ENCODE results near the gene HSPB6. TPM values are rescaled to one million over a fixed set of nuclear protein-coding genes. Genes with fewer than 3 reads are reported as not detected.
A peak's percentile ranks its signal among the peaks of the same experiment; 100 is the strongest.

The HSPB6 gene
- total and polyA plus RNA-seq, 3 experiments from 2014 or later = not detected

DNA sequence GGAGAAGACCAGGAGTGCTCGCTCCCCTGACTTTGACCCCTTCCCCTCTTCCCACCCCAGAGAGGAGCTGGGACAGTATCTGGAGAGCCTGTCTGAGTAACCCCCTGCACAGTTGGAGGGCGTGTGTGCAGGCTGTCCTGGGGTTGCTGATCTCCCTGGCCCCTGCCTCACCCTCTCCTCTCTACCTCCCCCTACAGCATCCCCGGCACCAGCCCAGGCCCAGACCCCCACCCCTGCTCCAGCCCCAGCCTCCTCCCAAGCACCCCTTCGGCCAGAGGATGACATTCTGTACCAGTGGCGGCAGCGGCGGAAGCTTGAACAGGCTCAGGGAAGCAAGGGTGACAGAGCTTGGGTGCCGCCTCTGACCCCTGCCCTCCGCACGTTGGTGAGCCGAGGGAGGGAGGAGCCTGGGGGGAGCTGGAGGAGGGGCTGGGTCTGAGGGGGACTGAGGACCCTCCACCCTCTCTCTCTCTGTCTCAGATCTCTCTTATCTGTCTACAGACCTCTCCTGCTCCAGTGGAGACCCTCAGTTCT lies 9.8 kb upstream of the HSPB6 start:
- Histone ChIP-seq H3K27ac (ENCODE audit: low read depth, low read length) (no peak overlapping the region), H3K9me3 (ENCODE audit: low read length) (no peaks in the 10 kb centered on the region), H3K27me3 (ENCODE audit: insufficient read depth, low read length, poor library complexity, severe bottlenecking) (no peaks in the 10 kb centered on the region), H3K36me3 (ENCODE audit: insufficient read depth, low read length) (no peaks in the 10 kb centered on the region), H3K4me3 (ENCODE audit: low read length) (no peak overlapping the region), H3K4me1 (ENCODE audit: insufficient read depth, low read length) (no peaks in the 10 kb centered on the region)
- Mint-ChIP-seq H3K27me3 (no peaks in the 10 kb centered on the region), H3K27ac (peak overlapping the region in 1 of 8 donors; percentile 57), H3K9me3 (no peaks in the 10 kb centered on the region), H3K4me3 (no peak overlapping the region), H3K4me1 (no peaks in the 10 kb centered on the region), H3K36me3 (peaks cover 0 to 47% (median 0%) of the 10 kb centered on the region in 3 donors)
- POLR2A ChIA-PET = no interaction called here
- no peak for DNase-seq
- CTCF ChIA-PET = interaction anchor here (0.6 kb wide), 1 partner anchor 141 kb away, joined by 4 read pairs; no protein-coding TSS in a partner anchor

DNA sequence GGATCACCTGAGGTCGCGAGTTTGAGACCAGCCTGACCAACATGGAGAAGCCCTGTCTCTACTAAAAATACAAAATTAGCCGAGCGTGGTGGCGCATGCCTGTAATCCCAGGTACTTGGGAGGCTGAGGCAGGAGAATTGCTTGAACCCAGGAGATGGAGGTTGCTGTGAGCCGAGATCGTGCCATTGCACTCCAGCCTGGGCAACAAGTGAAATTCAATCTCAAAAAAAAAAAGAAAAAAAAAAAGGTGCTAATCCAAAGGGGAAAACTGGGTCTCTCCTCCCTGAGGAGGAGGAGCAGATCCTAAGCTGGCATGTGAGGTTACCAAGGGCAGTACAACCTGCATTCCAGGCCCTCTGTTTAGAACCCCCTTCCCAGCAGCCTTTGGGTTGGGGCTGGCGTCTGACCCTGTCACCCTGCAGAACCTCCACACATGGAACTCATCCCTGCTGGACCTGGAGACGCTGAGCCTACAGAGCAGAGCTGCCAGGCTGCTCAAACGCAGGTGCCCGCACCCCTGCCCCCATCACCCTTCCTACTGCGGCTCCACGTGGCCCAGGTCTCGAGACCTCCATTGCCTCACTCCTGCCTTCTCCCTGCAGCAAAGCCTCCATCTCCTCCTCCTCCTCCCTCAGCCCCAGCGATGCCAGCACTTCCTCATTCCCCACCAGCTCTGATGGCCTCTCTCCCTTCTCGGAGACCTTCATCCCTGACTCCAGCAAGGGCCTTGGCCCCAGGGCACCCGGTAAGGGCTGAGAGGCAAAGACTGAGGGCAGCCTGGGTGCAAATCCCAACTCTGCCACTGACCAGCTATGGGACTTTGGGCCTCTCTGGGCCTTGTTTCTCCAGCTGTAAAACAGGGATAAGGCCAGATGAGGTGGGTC lies 7.8 kb upstream of the HSPB6 start:
- no peak overlapping the region for H3K4me3 ChIP-seq (ENCODE audit: low read length)
- no peaks in the 10 kb centered on the region for H3K9me3 Mint-ChIP-seq
- no peaks in the 10 kb centered on the region for H3K27me3 ChIP-seq (ENCODE audit: insufficient read depth, low read length, poor library complexity, severe bottlenecking)
- H3K36me3 Mint-ChIP-seq = peaks cover 0 to 55% (median 0%) of the 10 kb centered on the region in 3 donors
- DNase-seq = no peak
- POLR2A ChIA-PET = interaction anchor here (1.0 kb wide), 1 partner anchor 17 kb away, joined by 5 read pairs; no protein-coding TSS in a partner anchor
- H3K9me3 ChIP-seq (ENCODE audit: low read length) = no peaks in the 10 kb centered on the region
- peaks cover 2 to 11% (median 3%) of the 10 kb centered on the region in 3 donors for H3K4me1 Mint-ChIP-seq
- no peaks in the 10 kb centered on the region for H3K27me3 Mint-ChIP-seq
- H3K27ac Mint-ChIP-seq = no peak overlapping the region
- H3K36me3 ChIP-seq (ENCODE audit: insufficient read depth, low read length) = peaks cover 5% of the 10 kb centered on the region
- no peak overlapping the region for H3K4me3 Mint-ChIP-seq
- CTCF ChIA-PET = no interaction called here
- H3K4me1 ChIP-seq (ENCODE audit: insufficient read depth, low read length) = no peaks in the 10 kb centered on the region
- H3K27ac ChIP-seq (ENCODE audit: low read depth, low read length) = no peak overlapping the region

DNA sequence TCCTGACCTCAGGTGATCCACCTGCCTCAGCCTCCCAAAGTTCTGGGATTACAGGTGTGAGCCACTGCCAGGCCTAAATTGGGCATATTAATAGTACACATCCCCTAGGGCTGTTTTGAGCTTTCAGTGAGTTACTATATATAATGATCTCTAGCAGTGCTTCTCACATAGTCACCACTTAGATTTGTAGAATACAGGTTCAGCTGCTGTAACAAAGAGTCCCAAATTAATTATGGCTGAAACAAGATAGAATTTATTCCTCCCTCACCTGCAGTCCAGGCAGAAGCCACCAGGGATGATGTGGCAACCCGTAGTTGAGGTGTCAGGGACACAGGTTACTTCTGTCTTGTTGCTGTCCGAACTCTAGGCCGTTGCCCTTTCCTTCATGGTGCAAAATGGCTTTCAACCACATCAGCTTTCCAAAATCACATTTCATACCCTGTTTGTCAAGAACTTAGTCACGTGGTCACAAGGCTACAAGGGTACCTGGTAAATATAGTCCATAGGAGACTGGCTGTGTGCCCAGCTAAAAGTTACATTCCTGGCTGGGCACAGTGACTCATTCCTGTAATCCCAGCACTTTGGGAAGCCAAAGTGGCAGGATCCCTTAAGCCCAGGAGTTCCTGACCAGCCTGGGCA lies 4.0 kb upstream of the HSPB6 start:
- ChIA-PET POLR2A (no interaction called here), CTCF (no interaction called here)
- no peak overlapping the region for H3K27ac ChIP-seq (ENCODE audit: low read depth, low read length)

DNA sequence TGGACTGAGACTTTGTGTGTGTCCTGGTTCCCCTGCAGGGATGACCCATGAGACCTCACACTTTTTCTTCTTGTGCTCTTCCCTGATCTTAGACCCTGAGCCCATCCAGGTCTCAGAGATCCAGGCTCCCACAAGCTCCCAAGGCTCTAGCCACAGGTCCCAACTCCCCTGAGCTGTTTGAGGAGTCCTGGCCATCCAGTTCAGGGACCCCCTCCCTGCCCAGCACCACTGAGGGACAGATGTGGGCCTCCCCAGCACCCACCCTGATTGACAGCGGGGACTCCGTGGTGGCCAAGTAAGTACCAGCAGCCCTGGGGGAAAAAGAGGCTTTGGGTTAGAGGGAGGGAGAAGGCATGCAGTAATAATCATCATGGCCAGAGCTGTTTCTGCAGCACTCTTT lies 2.9 kb upstream of the HSPB6 start:
- Mint-ChIP-seq H3K4me1 (peaks cover 23 to 47% (median 24%) of the 10 kb centered on the region in 3 donors), H3K27me3 (peaks cover 0 to 4% of the 10 kb centered on the region in 2 donors), H3K9me3 (peaks cover 0 to 2% (median 0%) of the 10 kb centered on the region in 5 donors), H3K36me3 (peaks cover 0 to 37% (median 3%) of the 10 kb centered on the region in 3 donors), H3K27ac (peak overlapping the region in 4 of 8 donors; percentile 23 to 70 (median 49)), H3K4me3 (peak overlapping the region in 6 of 7 donors; percentile 59 to 93 (median 68))
- Histone ChIP-seq H3K36me3 (ENCODE audit: insufficient read depth, low read length) (peaks cover 5% of the 10 kb centered on the region), H3K9me3 (ENCODE audit: low read length) (no peaks in the 10 kb centered on the region), H3K27me3 (ENCODE audit: insufficient read depth, low read length, poor library complexity, severe bottlenecking) (no peaks in the 10 kb centered on the region), H3K4me1 (ENCODE audit: insufficient read depth, low read length) (peaks cover 22% of the 10 kb centered on the region), H3K4me3 (ENCODE audit: low read length) (no peak overlapping the region), H3K27ac (ENCODE audit: low read depth, low read length) (no peak overlapping the region)
- DNase-seq = no peak
- ChIA-PET POLR2A (no interaction called here), CTCF (no interaction called here)

More for the DNA sequence above, 4.0 kb upstream of the HSPB6 start:
- no peak for DNase-seq
- Mint-ChIP-seq H3K4me1 (peaks cover 20 to 41% (median 20%) of the 10 kb centered on the region in 3 donors), H3K27ac (no peak overlapping the region), H3K9me3 (peaks cover 0 to 2% (median 0%) of the 10 kb centered on the region in 5 donors), H3K4me3 (peak overlapping the region in 2 of 7 donors; percentile 13 to 61), H3K36me3 (peaks cover 0 to 44% (median 0%) of the 10 kb centered on the region in 3 donors), H3K27me3 (peaks cover 0 to 2% of the 10 kb centered on the region in 2 donors)
- Histone ChIP-seq H3K4me1 (ENCODE audit: insufficient read depth, low read length) (peaks cover 22% of the 10 kb centered on the region), H3K9me3 (ENCODE audit: low read length) (no peaks in the 10 kb centered on the region), H3K27me3 (ENCODE audit: insufficient read depth, low read length, poor library complexity, severe bottlenecking) (no peaks in the 10 kb centered on the region), H3K36me3 (ENCODE audit: insufficient read depth, low read length) (peaks cover 5% of the 10 kb centered on the region), H3K4me3 (ENCODE audit: low read length) (no peak overlapping the region)

- Histone ChIP-seq H3K27me3 (ENCODE audit: insufficient read depth, low read length, poor library complexity, severe bottlenecking) (no peaks in the 10 kb centered on the region), H3K4me3 (ENCODE audit: low read length) (peak within 1 kb of the TSS; percentile 100), H3K36me3 (ENCODE audit: insufficient read depth, low read length) (peaks cover 12% of the 10 kb centered on the region), H3K4me1 (ENCODE audit: insufficient read depth, low read length) (peaks cover 22% of the 10 kb centered on the region), H3K9me3 (ENCODE audit: low read length) (no peaks in the 10 kb centered on the region), H3K27ac (ENCODE audit: low read depth, low read length) (peak within 1 kb of the TSS; percentile 99)
- ChIA-PET POLR2A (interaction anchor here (0.7 to 1.4 kb wide), 4 partner anchors 10 to 201 kb away, joined by 3 to 5 read pairs (median 4); partner anchors contain the start of gene LIN37), CTCF (no interaction called here)
- peaks cover 23 to 47% (median 24%) of the 10 kb centered on the region in 3 donors for H3K4me1 Mint-ChIP-seq
- H3K27ac Mint-ChIP-seq = peak within 1 kb of the TSS; percentile 86 to 98 (median 94)
- DNase-seq = peak; percentile 94 to 99 (median 99)
- H3K27me3 Mint-ChIP-seq = peaks cover 0 to 4% of the 10 kb centered on the region in 2 donors
- H3K9me3 Mint-ChIP-seq = peaks cover 0 to 2% (median 0%) of the 10 kb centered on the region in 5 donors
- H3K4me3 Mint-ChIP-seq = peak within 1 kb of the TSS; percentile 93 to 100 (median 95)
- H3K36me3 Mint-ChIP-seq = peaks cover 3 to 44% (median 9%) of the 10 kb centered on the region in 3 donors
These were observed 1.1 kb upstream of the HSPB6 start, which contains the start of gene PROSER3 for GRCh38 chr19:35757749-35758608. Gene PROSER3 (plus strand): TSS chr19:35758176. CDS start chr19:35758216, 40 bp downstream.

- H3K9me3 ChIP-seq (ENCODE audit: low read length) = no peaks in the 10 kb centered on the region
- no peak for DNase-seq
- ChIA-PET POLR2A (interaction anchor here (0.7 to 1.4 kb wide), 4 partner anchors 9 to 202 kb away, joined by 3 to 5 read pairs (median 4); partner anchors contain the start of gene LIN37), CTCF (no interaction called here)
- peak overlapping the region in 6 of 8 donors; percentile 14 to 98 (median 94) for H3K27ac Mint-ChIP-seq
- peak overlapping the region; percentile 93 to 100 (median 95) for H3K4me3 Mint-ChIP-seq
- H3K4me1 ChIP-seq (ENCODE audit: insufficient read depth, low read length) = peaks cover 22% of the 10 kb centered on the region
- H3K36me3 Mint-ChIP-seq = peaks cover 3 to 49% (median 9%) of the 10 kb centered on the region in 3 donors
- peaks cover 23 to 47% (median 24%) of the 10 kb centered on the region in 3 donors for H3K4me1 Mint-ChIP-seq
- H3K9me3 Mint-ChIP-seq = peaks cover 0 to 2% (median 0%) of the 10 kb centered on the region in 5 donors
- peaks cover 0 to 4% of the 10 kb centered on the region in 2 donors for H3K27me3 Mint-ChIP-seq
- no peaks in the 10 kb centered on the region for H3K27me3 ChIP-seq (ENCODE audit: insufficient read depth, low read length, poor library complexity, severe bottlenecking)
- peak overlapping the region; percentile 67 for H3K27ac ChIP-seq (ENCODE audit: low read depth, low read length)
- H3K36me3 ChIP-seq (ENCODE audit: insufficient read depth, low read length) = peaks cover 12% of the 10 kb centered on the region
- H3K4me3 ChIP-seq (ENCODE audit: low read length) = peak overlapping the region; percentile 45
These were observed 461 bp upstream of the HSPB6 start for GRCh38 chr19:35757231-35757748.

Data from CD8-positive, alpha-beta memory T cell (primary cell).